Stimulated activated CD4-positive, alpha-beta T cell treated with anti-CD3 and anti-CD28 coated beads, Interleukin-4, amount 100 ng/mL, for 48 hours (primary cell): ENCODE data around the gene CEACAM6.
"Not testable (repeated sequence)": the region's sequence is repeated elsewhere in the genome, so short reads cannot be mapped to it uniquely, and the experiment has no call there.

Experiments
- DNase-seq, 2 donors: peaks; one replicate each; pipeline ENCODE4 v3.0.0-alpha.2; 2020; ENCODE audit warnings: low read depth in 2 of 2

The CEACAM6 gene

GRCh38 chr19:41746593-41747227, 8.6 kb upstream of the CEACAM6 start:
- peak; percentile 23 to 34 for DNase-seq

- no peak for DNase-seq
These were observed 7.3 kb upstream of the CEACAM6 start for GRCh38 chr19:41748012-41748411.

GRCh38 chr19:41750248-41751134, 4.8 kb upstream of the CEACAM6 start:
- DNase-seq = not testable (repeated sequence)

GRCh38 chr19:41753159-41753558, 2.2 kb upstream of the CEACAM6 start:
- peak; percentile 69 to 83 for DNase-seq

GRCh38 chr19:41753936-41754529, 1.3 kb upstream of the CEACAM6 start:
- DNase-seq = peak; percentile 62 to 65

GRCh38 chr19:41758846-41759245, 3.5 kb downstream of the CEACAM6 start:
- no peak for DNase-seq

- no peak for DNase-seq
These were observed 11.8 kb downstream of the CEACAM6 start for GRCh38 chr19:41767115-41767514.

GRCh38 chr19:41768105-41768504, 12.8 kb downstream of the CEACAM6 start:
- DNase-seq = not testable (repeated sequence)

GRCh38 chr19:41769608-41770007, 14.3 kb downstream of the CEACAM6 start:
- DNase-seq = no peak

GRCh38 chr19:41771410-41771809, 16.1 kb downstream of the CEACAM6 start:
- no peak for DNase-seq

GRCh38 chr19:41774515-41774980, 19.2 kb downstream of the CEACAM6 start:
- DNase-seq = peak; percentile 21 to 32

- DNase-seq = no peak
These were observed 21.4 kb downstream of the CEACAM6 start for GRCh38 chr19:41776700-41777099.

GRCh38 chr19:41783612-41784011, 28.3 kb downstream of the CEACAM6 start:
- no peak for DNase-seq

- DNase-seq = no peak
These were observed 29.0 kb downstream of the CEACAM6 start for GRCh38 chr19:41784312-41784711.

GRCh38 chr19:41784743-41785142, 29.4 kb downstream of the CEACAM6 start:
- DNase-seq = no peak

- peak; percentile 52 to 58 for DNase-seq
These were observed 30.3 kb downstream of the CEACAM6 start for GRCh38 chr19:41785653-41786052.

- no peak for DNase-seq
These were observed 31.7 kb downstream of the CEACAM6 start for GRCh38 chr19:41787055-41787454.

- not testable (repeated sequence) for DNase-seq
These were observed 33.2 kb downstream of the CEACAM6 start for GRCh38 chr19:41788518-41788917.

GRCh38 chr19:41789053-41789452, 33.7 kb downstream of the CEACAM6 start:
- not testable (repeated sequence) for DNase-seq

GRCh38 chr19:41792513-41793413, 37.4 kb downstream of the CEACAM6 start:
- DNase-seq = peak; percentile 46 to 52

- DNase-seq = no peak
These were observed 38.0 kb downstream of the CEACAM6 start for GRCh38 chr19:41793414-41793727.

- peak; percentile 54 to 55 for DNase-seq
These were observed 39.7 kb downstream of the CEACAM6 start for GRCh38 chr19:41795031-41795461.
